Uterus (tissue), 4 donors: Measurements from ENCODE around the gene NKX1-1. TPM values are rescaled to one million over a fixed set of nuclear protein-coding genes. Genes with fewer than 3 reads are reported as not detected.
A peak's percentile ranks its signal among the peaks of the same experiment; 100 is the strongest.
"Not testable (repeated sequence)": the region's sequence is repeated elsewhere in the genome, so short reads cannot be mapped to it uniquely, and the experiment has no call there.

Source experiments
- DNase-seq, 2 donors: peaks; one replicate each; pipeline ENCODE4 v3.0.0-alpha.2; 2019 to 2020
- H3K27ac ChIP-seq, 2 donors: fragments of 200-600 bp; sonication (generic); 1 replicate in 1 of 2; 2 replicates in 1 of 2; pipeline ENCODE4 v1.5.1; 2016 to 2018
- H3K27me3 ChIP-seq, 2 donors: fragments of 200-600 bp; sonication (generic); one replicate each; pipeline ENCODE4 v1.5.1; 2018 to 2019; ENCODE audit warnings: control low read depth in 1 of 2
- H3K36me3 ChIP-seq, 2 donors: fragments of 200-600 bp; sonication (generic); one replicate each; pipeline ENCODE4 v1.5.1; 2019; ENCODE audit warnings: control low read depth in 1 of 2
- H3K4me1 ChIP-seq, 2 donors: fragments of 200-600 bp; sonication (generic); one replicate each; pipeline ENCODE4 v1.5.1; 2018 to 2019; ENCODE audit warnings: control low read depth in 1 of 2
- H3K4me3 ChIP-seq, 2 donors: fragments of 200-600 bp; sonication (generic); 1 replicate in 1 of 2; 2 replicates in 1 of 2; pipeline ENCODE4 v1.5.1; 2018 to 2019; ENCODE audit warnings: mild to moderate bottlenecking in 1 of 2
- H3K9me3 ChIP-seq, 2 donors: fragments of 200-600 bp; sonication (generic); one replicate each; pipeline ENCODE4 v1.5.1; 2019; ENCODE audit warnings: control low read depth in 1 of 2
- POLR2A ChIP-seq, 2 donors: fragments of 450-650 bp; IDR thresholded peaks; one replicate each; pipeline ENCODE4 v1.6.1; 2016; ENCODE audit warnings: antibody characterized with exemption in 2 of 2, mild to moderate bottlenecking in 1 of 2, moderate library complexity in 1 of 2
- intact Hi-C: fragments of 100-400 bp; cut with DNase I; formaldehyde crosslinking; loops from one replicate; pipeline ENCODE4 v1.15.1; 2023; ENCODE audit warnings: low total_unique reads
- total RNA-seq, 4 donors: library from RNA; depleted of rRNA in 3 of 4; stranded (reverse); fragments of >200 nt in 3 of 4; gene quantifications; one replicate each; pipeline versions ENCODE4 v1.1.0 to v1.2.4, GENCODE V29; 2014 to 2023
- TF ChIP-seq, protein P1 (sequence below), 4 experiments: fragments of 200-600 bp in 2 of 4; fragments of 450-650 bp in 2 of 4; sonication (generic) in 2 of 4; IDR thresholded peaks; one replicate each; pipeline ENCODE4 v1.5.1; 2016 to 2019; ENCODE audit warnings: antibody characterized with exemption in 4 of 4, mild to moderate bottlenecking in 2 of 4, moderate library complexity in 1 of 4
- donor health status: DM: yes; HTN: yes; CAD: no.

NKX1-1 gene
- total RNA-seq, 4 donors from 2014 or later = not detected

DNA sequence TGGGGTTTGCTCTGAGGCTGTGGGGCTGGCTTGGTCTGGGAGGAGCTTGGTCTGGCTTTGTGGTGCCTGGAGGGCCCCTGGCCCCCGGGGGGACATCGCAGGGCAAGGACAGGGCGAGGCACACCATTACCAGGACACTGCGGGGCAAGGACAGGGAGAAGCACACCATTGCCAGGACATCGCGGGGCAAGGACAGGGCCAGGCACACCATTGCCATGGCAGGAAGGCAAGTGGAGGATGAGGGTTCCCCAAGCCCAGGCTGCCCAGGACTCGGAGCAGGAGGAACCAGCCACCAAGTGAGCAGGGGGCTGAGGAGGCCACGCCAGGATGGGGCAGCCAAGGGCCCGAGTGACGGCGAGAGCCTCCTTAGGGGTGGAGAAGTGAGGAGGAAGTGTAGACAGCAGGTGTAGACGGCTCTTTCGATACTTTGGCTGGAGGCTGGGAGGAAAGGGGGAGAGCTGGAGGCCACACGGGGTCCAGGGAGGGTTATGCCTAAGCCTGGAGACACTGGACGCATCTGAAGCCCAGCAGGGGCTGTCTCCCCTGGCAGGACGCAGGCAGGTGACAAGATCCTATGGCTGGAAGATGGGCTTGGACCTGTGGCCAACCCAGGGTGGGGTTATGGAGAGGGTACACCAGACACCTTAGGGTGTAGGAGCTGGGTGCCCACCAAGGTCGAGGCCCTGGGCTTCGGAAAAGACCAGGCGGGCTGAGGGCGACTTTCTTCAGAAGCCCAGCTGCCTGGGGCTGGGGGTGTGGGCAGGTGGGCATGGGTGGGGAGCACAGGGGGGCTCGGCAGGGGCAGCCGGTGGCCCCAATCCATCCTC is 7.3 kb downstream of the NKX1-1 start:
- no peak overlapping the region for H3K4me3 ChIP-seq
- no peaks in the 10 kb centered on the region for H3K36me3 ChIP-seq
- TF ChIP-seq, protein P1, sequence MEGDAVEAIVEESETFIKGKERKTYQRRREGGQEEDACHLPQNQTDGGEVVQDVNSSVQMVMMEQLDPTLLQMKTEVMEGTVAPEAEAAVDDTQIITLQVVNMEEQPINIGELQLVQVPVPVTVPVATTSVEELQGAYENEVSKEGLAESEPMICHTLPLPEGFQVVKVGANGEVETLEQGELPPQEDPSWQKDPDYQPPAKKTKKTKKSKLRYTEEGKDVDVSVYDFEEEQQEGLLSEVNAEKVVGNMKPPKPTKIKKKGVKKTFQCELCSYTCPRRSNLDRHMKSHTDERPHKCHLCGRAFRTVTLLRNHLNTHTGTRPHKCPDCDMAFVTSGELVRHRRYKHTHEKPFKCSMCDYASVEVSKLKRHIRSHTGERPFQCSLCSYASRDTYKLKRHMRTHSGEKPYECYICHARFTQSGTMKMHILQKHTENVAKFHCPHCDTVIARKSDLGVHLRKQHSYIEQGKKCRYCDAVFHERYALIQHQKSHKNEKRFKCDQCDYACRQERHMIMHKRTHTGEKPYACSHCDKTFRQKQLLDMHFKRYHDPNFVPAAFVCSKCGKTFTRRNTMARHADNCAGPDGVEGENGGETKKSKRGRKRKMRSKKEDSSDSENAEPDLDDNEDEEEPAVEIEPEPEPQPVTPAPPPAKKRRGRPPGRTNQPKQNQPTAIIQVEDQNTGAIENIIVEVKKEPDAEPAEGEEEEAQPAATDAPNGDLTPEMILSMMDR (IDR thresholded peaks at IDR 0.05) = no peak
- TF ChIP-seq POLR2A (IDR thresholded peaks at IDR 0.05) = no peak
- intact Hi-C loops = no loop called here
- no peaks in the 10 kb centered on the region for H3K9me3 ChIP-seq
- no peak overlapping the region for H3K27ac ChIP-seq
- peak in 1 of 2 donors; percentile 4 for DNase-seq
- H3K4me1 ChIP-seq = no peaks in the 10 kb centered on the region
- H3K27me3 ChIP-seq = peaks cover 7 to 29% of the 10 kb centered on the region in 2 donors

DNA sequence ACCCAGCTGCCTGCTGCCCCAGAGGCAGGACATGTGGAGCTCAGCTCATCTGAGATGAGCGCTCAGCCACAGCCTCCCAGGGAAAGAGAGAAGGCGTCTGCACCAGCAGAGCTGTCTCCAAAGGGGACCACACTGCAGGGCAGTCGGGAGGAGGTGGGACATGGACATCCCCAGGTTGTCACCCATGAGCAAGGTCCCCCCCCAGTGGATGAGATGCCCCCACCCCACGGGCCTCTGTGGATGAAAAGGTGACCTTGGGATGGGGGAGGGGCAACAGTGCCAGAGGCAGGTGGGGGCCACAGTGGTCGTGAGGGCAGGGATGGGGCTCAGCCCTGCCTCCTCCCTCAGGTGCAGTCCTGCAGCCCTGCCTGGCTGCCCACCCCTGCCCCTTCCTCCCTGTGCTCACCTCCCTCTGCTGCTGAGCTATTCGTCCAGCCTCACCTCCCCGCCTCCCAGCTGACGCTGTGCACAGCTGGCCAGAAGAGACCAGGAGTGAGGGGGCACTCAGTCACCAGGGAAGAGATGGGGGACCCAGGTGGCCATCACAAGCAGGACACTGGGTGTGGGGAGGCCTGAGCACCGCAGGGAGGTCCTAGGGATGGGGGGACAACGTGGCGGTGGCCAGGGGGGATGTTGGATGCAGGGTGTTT is 9.3 kb downstream of the NKX1-1 start:
- intact Hi-C loops = no loop called here
- DNase-seq = no peak
- H3K27me3 ChIP-seq = peaks cover 0 to 23% of the 10 kb centered on the region in 2 donors
- no peaks in the 10 kb centered on the region for H3K9me3 ChIP-seq
- H3K4me1 ChIP-seq = no peaks in the 10 kb centered on the region
- no peaks in the 10 kb centered on the region for H3K36me3 ChIP-seq
- H3K27ac ChIP-seq = no peak overlapping the region
- no peak for TF ChIP-seq POLR2A (IDR thresholded peaks at IDR 0.05)
- TF ChIP-seq, protein P1 (IDR thresholded peaks at IDR 0.05) = no peak
- no peak overlapping the region for H3K4me3 ChIP-seq

DNA sequence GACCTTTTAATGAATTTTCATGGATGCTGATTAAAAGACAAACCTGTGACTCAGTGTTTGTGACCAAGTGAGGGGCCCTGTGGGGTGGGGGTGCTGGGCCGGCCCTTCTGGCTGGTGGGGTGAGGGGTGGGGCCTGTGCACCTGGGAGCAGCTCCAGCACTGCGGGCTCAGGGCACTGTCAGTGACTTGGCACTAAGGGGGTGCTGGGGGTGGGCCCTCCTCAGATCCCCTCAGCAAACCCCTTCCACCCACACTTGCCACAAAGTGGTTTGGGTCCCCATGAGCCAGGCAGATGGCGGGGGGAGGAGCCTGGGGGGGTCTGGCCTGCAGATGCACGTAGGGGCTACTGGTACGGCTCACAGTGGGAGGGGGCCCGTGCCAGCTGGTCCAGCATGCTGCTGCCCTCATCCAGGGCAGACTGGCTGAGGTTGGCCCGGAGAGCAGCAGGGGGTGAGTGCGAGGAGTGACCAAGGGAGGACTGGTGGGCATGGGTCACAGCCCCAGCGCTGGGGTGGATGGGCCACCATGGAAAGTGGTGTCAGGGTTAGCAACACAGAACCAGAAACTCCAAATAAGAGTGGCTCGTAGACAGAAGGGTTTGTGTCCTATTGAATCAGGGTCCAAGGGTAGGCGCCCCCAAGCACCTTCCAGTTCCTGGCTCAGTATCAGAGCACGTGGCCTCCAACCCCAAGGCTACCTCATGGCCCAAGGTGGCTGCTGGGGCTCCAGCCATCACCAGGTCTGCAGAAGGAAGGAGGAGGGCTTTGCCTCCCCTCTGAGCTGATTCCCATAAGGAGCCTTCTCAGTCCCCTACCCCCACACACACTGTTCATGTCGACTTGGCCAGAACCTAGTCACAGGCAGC is 10.1 kb downstream of the NKX1-1 start:
- TF ChIP-seq, protein P1 (IDR thresholded peaks at IDR 0.05) = no peak
- TF ChIP-seq POLR2A (IDR thresholded peaks at IDR 0.05) = no peak
- Histone ChIP-seq H3K36me3 (no peaks in the 10 kb centered on the region), H3K9me3 (no peaks in the 10 kb centered on the region), H3K27ac (no peak overlapping the region), H3K27me3 (peaks cover 0 to 17% of the 10 kb centered on the region in 2 donors), H3K4me3 (no peak overlapping the region), H3K4me1 (no peaks in the 10 kb centered on the region)
- no peak for DNase-seq
- intact Hi-C loops = no loop called here

DNA sequence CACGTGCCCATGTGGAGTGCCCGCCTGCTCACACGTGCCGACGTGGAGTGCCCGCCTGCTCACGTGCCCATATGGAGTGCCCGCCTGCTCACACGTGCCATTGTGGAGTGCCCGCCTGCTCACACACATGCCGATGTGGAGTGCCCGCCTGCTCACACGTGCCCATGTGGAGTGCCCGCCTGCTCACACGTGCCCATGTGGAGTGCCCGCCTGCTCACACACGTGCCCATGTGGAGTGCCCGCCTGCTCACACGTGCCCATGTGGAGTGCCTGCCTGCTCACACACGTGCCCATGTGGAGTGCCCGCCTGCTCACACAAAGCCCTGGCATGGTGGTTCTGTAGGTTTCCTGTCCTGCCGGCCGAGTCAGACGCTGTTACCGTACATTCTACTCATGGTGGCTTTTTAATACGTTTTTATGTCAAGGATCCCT is 10.8 kb downstream of the NKX1-1 start:
- H3K36me3 ChIP-seq, H3K27ac ChIP-seq, H3K9me3 ChIP-seq, intact Hi-C loops, H3K4me3 ChIP-seq, DNase-seq, H3K4me1 ChIP-seq, H3K27me3 ChIP-seq: not testable (repeated sequence)

DNA sequence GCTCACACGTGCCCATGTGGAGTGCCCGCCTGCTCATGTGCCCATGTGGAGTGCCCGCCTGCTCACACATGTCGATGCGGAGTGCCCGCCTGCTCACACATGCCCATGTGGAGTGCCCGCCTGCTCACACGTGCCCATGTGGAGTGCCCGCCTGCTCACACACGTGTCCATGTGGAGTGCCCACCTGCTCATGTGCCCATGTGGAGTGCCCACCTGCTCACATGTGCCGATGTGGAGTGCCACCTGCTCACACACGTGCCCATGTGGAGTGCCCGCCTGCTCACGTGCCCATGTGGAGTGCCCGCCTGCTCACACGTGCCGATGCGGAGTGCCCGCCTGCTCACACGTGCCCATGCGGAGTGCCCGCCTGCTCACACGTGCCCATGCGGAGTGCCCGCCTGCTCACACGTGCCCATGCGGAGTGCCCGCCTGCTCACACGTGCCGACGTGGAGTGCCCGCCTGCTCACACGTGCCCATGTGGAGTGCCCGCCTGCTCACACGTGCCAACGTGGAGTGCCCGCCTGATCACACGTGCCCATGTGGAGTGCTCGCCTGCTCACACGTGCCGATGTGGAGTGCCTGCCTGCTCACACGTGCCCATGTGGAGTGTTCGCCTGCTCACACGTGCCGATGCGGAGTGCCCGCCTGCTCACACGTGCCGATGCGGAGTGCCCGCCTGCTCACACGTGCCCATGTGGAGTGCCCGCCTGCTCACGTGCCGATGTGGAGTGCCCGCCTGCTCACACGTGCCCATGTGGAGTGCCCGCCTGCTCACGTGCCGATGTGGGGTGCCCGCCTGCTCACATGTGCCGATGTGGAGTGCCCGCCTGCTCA is 11.5 kb downstream of the NKX1-1 start:
- H3K36me3 ChIP-seq, H3K4me1 ChIP-seq, H3K27me3 ChIP-seq, H3K27ac ChIP-seq, intact Hi-C loops, DNase-seq, H3K4me3 ChIP-seq, H3K9me3 ChIP-seq: not testable (repeated sequence)
